Articular chondrocyte of knee joint (primary cell): Measurements from ENCODE around the gene INSL4. TPM values are rescaled to one million over a fixed set of nuclear protein-coding genes. Genes with fewer than 3 reads are reported as not detected.

Experiments
- small RNA-seq: library from RNA; depleted of rRNA; stranded (forward); fragments of <200 nt; gene quantifications from one replicate; pipeline ENCODE3, GENCODE V24; 2012
- total RNA-seq: library from RNA; depleted of rRNA; stranded (reverse); fragments of >200 nt; gene quantifications from 2 replicates; pipeline ENCODE4 v1.2.3, GENCODE V29; 2012

INSL4 gene
- not detected in 2 replicates for total RNA-seq

GRCh38 chr9:5231212-5231611 is at the start of gene INSL4:
INSL4 (plus strand) TSS chr9:5231419; CDS start chr9:5231524, 105 bp downstream.

GRCh38 chr9:5185220-5185840 is 45.9 kb upstream of the INSL4 start, which contains the start of gene INSL6:
INSL6 (minus strand) TSS chr9:5185639; CDS start chr9:5185602, 37 bp downstream.

Small RNA genes lying within 50 kb of the gene (small RNA-seq; reads per million reads assigned to genes)
- gene AL133547.1, result not detected

Other genes with a start within 250 kb of the INSL4 start
- gene JAK2, start 246.1 kb upstream of the INSL4 start, total RNA-seq, result 36.5 and 52.1 TPM in 2 replicates
- not detected in 2 replicates for gene INSL6, start 45.8 kb upstream of the INSL4 start, total RNA-seq
- gene RLN2, start 73.3 kb downstream of the INSL4 start, total RNA-seq, result not detected in 2 replicates
- gene RLN1, start 108.5 kb downstream of the INSL4 start, total RNA-seq, result not detected in 2 replicates
- gene PLGRKT, start 206.5 kb downstream of the INSL4 start, total RNA-seq, result 22.9 and 26.1 TPM in 2 replicates
- 0.32 and 0.65 TPM in 2 replicates for gene CD274, start 219.1 kb downstream of the INSL4 start, total RNA-seq